Esophagus muscularis mucosa (tissue), 3 donors: Measurements from ENCODE around the gene BTBD9.

Source experiments
- POLR2A ChIP-seq: fragments of 450-650 bp; IDR thresholded peaks from one replicate; pipeline ENCODE4 v1.6.1; 2017; ENCODE audit warnings: antibody characterized with exemption, moderate library complexity, mild to moderate bottlenecking, low read depth
- TF ChIP-seq, protein P1 (sequence below), 3 experiments: fragments of 200-600 bp in 2 of 3; fragments of 450-650 bp in 1 of 3; sonication (generic) in 2 of 3; IDR thresholded peaks; one replicate each; pipeline ENCODE4 v1.5.1; 2017 to 2019; ENCODE audit warnings: antibody characterized with exemption in 3 of 3, mild to moderate bottlenecking in 2 of 3, moderate library complexity in 1 of 3

DNA sequence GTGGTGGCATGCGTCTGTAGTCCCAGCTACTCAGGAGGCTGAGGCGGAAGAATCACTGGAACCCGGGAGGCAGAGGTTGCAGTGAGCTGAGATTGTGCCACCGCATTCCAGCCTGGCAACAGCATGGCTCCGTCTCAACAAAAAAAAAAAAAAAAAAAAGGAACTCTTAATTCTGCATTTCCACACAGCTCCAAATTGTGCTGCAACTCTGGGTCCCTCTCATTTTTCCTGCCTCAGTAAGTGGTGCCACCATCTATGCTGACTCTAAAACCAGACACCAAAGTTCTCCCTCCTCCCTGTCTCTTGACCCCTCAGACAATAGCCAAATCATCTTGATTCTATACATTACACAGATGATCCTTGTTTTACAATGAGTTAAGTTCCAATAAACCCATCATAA is 133.9 kb downstream of the BTBD9 start:
- TF ChIP-seq, protein P1, sequence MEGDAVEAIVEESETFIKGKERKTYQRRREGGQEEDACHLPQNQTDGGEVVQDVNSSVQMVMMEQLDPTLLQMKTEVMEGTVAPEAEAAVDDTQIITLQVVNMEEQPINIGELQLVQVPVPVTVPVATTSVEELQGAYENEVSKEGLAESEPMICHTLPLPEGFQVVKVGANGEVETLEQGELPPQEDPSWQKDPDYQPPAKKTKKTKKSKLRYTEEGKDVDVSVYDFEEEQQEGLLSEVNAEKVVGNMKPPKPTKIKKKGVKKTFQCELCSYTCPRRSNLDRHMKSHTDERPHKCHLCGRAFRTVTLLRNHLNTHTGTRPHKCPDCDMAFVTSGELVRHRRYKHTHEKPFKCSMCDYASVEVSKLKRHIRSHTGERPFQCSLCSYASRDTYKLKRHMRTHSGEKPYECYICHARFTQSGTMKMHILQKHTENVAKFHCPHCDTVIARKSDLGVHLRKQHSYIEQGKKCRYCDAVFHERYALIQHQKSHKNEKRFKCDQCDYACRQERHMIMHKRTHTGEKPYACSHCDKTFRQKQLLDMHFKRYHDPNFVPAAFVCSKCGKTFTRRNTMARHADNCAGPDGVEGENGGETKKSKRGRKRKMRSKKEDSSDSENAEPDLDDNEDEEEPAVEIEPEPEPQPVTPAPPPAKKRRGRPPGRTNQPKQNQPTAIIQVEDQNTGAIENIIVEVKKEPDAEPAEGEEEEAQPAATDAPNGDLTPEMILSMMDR (IDR thresholded peaks at IDR 0.05) = no peak
- no peak for TF ChIP-seq POLR2A
